Activated CD8-positive, alpha-beta T cell treated with anti-CD3 and anti-CD28 coated beads, Interleukin-2, amount 10 ng/mL, durations not matched to agents 7 days and 5 days (primary cell): ENCODE results near the gene PITPNM1. TPM values are rescaled to one million over a fixed set of nuclear protein-coding genes. Genes with fewer than 3 reads are reported as not detected.

Experiments
- ATAC-seq: fragments of 150-1000 bp; cut with Tn5 transposase; one replicate; pipeline ENCODE4 v1.10.0; 2021; ENCODE audit warnings: moderate library complexity
- CTCF ChIA-PET: fragments of 350-600 bp; sonication (Branson Sonifier 250); formaldehyde crosslinking; loops from one replicate; lab custom pipeline; 2021; ENCODE audit warnings: antibody characterized with exemption; lab: Charles Lee
- POLR2A ChIA-PET: fragments of 350-600 bp; sonication (Branson Sonifier 250); formaldehyde crosslinking; loops from one replicate; lab custom pipeline; 2021; ENCODE audit warnings: antibody characterized with exemption; lab: Charles Lee
- DNase-seq: peaks from one replicate; pipeline ENCODE4 v3.0.0-alpha.2; 2020
- H3K27ac Mint-ChIP-seq: one replicate; pipeline ENCODE4 v1.8.0; 2021; ENCODE audit warnings: mild to moderate bottlenecking, mixed read lengths
- H3K27me3 Mint-ChIP-seq: one replicate; pipeline ENCODE4 v1.8.0; 2021; ENCODE audit warnings: low read depth, mixed read lengths
- H3K36me3 Mint-ChIP-seq: one replicate; pipeline ENCODE4 v1.8.0; 2021; ENCODE audit warnings: low read depth, mixed read lengths
- H3K4me1 Mint-ChIP-seq: one replicate; pipeline ENCODE4 v1.8.0; 2021; ENCODE audit warnings: low read depth, mixed read lengths
- H3K4me3 Mint-ChIP-seq: one replicate; pipeline ENCODE4 v1.8.0; 2021; ENCODE audit warnings: mild to moderate bottlenecking, mixed read lengths
- H3K9me3 Mint-ChIP-seq: one replicate; pipeline ENCODE4 v1.8.0; 2022; ENCODE audit warnings: mixed read lengths; ENCODE audit not compliant: insufficient read depth
- total RNA-seq, 2 experiments: library from RNA; stranded (reverse); gene quantifications; one replicate each; pipeline ENCODE4 v1.2.3, GENCODE V29; 2021

The PITPNM1 gene
- total RNA-seq, 2 experiments from 2014 or later, result 110 to 117 TPM

DNA sequence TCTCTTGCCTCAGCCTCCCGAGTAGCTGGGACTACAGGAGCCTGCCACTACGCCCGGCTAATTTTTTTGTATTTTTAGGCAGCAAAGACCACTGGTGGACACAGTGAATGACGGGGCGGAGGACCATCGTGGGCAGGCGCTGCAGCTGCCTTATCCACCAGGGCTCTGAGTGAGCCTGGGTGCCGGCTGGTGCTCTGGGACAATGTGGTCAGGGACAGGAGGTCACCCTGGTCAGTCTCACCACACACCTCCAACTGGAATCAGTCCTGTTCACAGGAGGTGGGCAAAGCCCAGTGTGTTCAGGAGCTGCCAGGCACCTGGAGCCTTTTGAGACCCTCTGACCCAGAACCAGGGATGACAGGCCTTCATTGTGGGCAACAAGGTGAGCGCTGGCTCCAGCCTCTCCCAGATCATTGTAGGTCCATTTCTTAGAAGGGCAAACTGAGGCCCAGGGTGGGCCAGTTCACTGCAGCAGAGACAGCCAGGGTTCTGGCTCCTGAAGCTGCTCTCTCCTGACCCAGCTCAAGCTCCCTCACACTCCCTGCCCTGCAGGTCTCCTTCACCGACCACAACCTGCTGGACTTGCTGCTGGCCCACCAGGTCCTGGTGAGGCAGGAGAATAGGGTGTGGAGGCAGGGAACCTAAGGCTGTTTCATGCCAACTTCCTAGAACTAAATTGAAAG is 33.8 kb upstream of the PITPNM1 start:
- Mint-ChIP-seq H3K36me3 (peaks cover 5% of the 10 kb centered on the region), H3K27me3 (no peaks in the 10 kb centered on the region), H3K4me1 (no peaks in the 10 kb centered on the region), H3K9me3 (peaks cover 3% of the 10 kb centered on the region), H3K27ac (no peak overlapping the region), H3K4me3 (no peak overlapping the region)
- ATAC-seq, result no peak
- ChIA-PET POLR2A (no interaction called here), CTCF (no interaction called here)
- no peak for DNase-seq

DNA sequence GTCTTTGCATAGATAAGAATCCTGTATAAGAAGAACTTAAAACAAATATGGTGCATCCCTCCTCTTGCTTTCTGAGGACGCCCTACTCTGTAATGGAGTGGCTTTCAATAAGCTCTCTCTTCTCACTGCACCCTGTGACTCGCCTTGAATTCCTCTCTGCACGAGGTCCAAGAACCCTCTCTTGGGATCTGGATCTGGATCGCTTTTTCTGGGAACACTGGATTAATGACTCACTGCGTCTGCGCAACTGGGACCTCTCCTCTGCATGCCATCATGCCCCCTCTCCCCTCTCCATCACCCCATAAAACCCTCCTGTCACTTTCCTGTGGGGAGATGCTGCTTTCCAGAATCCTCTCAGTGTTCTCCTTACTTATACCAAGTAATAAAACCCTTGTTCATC is 33.1 kb upstream of the PITPNM1 start:
- Mint-ChIP-seq H3K27me3 (no peaks in the 10 kb centered on the region), H3K36me3 (peaks cover 5% of the 10 kb centered on the region), H3K9me3 (peaks cover 3% of the 10 kb centered on the region), H3K4me1 (no peaks in the 10 kb centered on the region), H3K27ac (no peak overlapping the region), H3K4me3 (no peak overlapping the region)
- ChIA-PET CTCF (no interaction called here), POLR2A (no interaction called here)
- ATAC-seq, result no peak
- no peak for DNase-seq

DNA sequence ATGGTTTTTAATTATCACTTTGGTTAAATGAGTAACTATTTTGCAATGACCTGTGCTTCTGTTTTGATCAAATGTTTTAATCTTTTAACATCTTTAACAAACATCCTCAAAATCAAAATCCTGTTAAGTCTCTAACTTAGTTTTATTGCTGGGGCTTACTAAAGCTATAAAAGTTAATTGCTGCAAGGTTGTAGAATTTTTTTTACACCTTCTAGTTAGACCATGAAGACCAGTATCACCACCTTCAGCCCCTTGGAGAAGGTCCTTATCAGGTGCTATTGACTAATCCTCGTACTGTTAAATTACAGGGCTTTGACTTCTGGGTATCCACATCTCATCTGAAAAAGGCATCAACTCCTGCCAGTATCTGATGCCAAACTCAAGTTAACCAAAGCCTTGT is 30.4 kb upstream of the PITPNM1 start:
- POLR2A ChIA-PET, result interaction anchor here (1.1 kb wide), 1 partner anchor 43 kb away, joined by 3 read pairs; no protein-coding TSS in a partner anchor

DNA sequence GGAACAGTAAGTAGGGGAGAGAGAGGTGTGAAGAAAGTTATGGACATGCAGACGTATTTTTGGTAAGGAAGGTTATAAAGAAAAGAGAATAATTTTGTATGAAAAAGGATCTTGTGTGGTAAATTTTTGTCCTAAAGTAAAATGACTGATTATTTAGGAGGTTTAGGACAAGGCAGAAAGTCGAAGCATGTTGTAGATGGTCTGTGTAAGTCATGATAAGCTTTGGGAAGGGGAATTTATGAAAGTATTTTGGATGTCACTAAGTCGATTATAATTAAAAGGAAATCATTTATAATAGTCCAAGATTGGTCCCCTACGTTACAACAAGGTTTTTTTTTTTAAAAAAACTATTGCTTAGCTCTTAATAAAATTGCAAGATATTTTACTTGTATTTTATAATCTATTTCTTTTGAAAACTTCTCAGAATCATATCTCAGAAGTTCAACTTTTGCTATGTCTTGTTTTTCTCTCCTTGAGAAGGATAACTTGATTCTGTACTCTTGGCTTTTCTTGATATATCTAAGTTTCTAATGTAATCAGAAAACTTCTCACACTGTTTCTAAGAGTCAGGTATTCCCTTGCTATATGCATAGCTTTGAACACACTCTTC is 29.0 kb upstream of the PITPNM1 start:
- no peak for ATAC-seq
- H3K9me3 Mint-ChIP-seq, result peaks cover 9% of the 10 kb centered on the region
- H3K36me3 Mint-ChIP-seq, result peaks cover 5% of the 10 kb centered on the region
- POLR2A ChIA-PET, result no interaction called here
- no peaks in the 10 kb centered on the region for H3K4me1 Mint-ChIP-seq
- H3K27me3 Mint-ChIP-seq, result peaks cover 3% of the 10 kb centered on the region
- no peak overlapping the region for H3K4me3 Mint-ChIP-seq
- DNase-seq, result no peak
- H3K27ac Mint-ChIP-seq, result no peak overlapping the region
- CTCF ChIA-PET, result no interaction called here

More for the DNA sequence above, 30.4 kb upstream of the PITPNM1 start:
- no peaks in the 10 kb centered on the region for H3K4me1 Mint-ChIP-seq
- H3K4me3 Mint-ChIP-seq, result no peak overlapping the region
- ATAC-seq (no peak), DNase-seq (no peak)
- CTCF ChIA-PET, result no interaction called here
- no peaks in the 10 kb centered on the region for H3K27me3 Mint-ChIP-seq
- no peak overlapping the region for H3K27ac Mint-ChIP-seq
- peaks cover 5% of the 10 kb centered on the region for H3K36me3 Mint-ChIP-seq
- peaks cover 9% of the 10 kb centered on the region for H3K9me3 Mint-ChIP-seq

DNA sequence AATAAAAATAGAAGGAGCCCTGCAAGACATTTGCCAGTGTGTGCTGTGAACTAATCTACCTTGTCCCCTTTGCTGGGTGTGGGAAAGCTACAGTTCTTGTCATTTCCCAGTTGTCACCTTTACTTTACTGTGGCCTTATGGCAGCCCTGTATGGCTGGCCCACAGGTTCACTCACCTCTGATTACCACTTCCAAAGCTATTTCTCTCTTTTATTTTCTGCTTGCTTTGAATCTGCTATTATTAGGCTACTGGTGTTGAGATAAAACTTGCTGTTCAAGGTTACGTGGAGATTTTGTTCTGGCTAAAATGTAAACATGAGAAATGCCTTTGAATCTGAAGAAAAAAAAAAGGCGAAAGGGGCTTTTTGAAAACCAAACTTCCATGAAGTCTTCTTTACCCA is 27.7 kb upstream of the PITPNM1 start:
- no peak overlapping the region for H3K4me3 Mint-ChIP-seq
- DNase-seq, result no peak
- no peak for ATAC-seq
- H3K27me3 Mint-ChIP-seq, result peaks cover 4% of the 10 kb centered on the region
- H3K4me1 Mint-ChIP-seq, result no peaks in the 10 kb centered on the region
- ChIA-PET CTCF (no interaction called here), POLR2A (no interaction called here)
- H3K27ac Mint-ChIP-seq, result no peak overlapping the region
- peaks cover 9% of the 10 kb centered on the region for H3K9me3 Mint-ChIP-seq
- peaks cover 5% of the 10 kb centered on the region for H3K36me3 Mint-ChIP-seq

DNA sequence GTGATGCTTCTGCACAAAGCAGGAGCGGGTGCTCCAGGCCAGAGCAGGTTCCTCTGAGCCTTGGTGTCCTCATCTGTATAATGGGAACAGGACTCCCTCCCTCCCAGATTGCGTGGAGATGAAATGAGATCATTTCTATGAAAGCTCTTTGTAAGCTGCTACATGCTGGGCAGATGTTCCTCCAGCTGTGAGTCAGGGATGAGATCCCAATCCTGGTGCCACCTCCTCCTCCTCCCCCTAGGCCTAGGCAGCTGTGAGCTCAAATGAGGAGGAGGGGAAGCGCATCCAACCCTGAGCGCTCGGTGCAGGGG is 25.1 kb upstream of the PITPNM1 start:
- Mint-ChIP-seq H3K4me3 (no peak overlapping the region), H3K36me3 (peaks cover 5% of the 10 kb centered on the region), H3K9me3 (peaks cover 9% of the 10 kb centered on the region), H3K4me1 (no peaks in the 10 kb centered on the region), H3K27me3 (peaks cover 12% of the 10 kb centered on the region), H3K27ac (no peak overlapping the region)
- POLR2A ChIA-PET, result no interaction called here
- no peak for ATAC-seq
- no peak for DNase-seq
- CTCF ChIA-PET, result no interaction called here

DNA sequence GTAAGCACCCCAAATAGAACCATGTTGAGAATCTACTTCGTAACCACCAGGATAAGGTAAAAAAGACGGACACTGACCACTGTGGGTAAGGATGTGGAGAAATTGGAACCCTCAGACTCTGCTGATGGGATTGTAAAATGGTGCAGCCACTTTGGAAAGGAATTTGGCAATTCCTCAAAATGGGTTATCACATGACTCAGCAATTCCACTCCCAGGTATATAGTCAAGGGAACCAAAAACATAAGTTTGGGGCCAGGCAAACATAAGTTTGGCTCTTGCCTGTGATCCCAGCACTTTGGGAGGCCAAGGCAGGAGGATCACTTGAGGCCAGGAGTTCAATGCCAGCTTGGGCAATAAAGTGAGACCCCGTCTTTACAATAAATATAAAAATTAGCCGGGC is 23.2 kb upstream of the PITPNM1 start:
- POLR2A ChIA-PET, result no interaction called here
- no peak overlapping the region for H3K4me3 Mint-ChIP-seq
- no peak for DNase-seq
- no peak overlapping the region for H3K27ac Mint-ChIP-seq
- no peaks in the 10 kb centered on the region for H3K4me1 Mint-ChIP-seq
- no peaks in the 10 kb centered on the region for H3K36me3 Mint-ChIP-seq
- no peak for ATAC-seq
- peaks cover 12% of the 10 kb centered on the region for H3K27me3 Mint-ChIP-seq
- CTCF ChIA-PET, result no interaction called here
- peaks cover 6% of the 10 kb centered on the region for H3K9me3 Mint-ChIP-seq

DNA sequence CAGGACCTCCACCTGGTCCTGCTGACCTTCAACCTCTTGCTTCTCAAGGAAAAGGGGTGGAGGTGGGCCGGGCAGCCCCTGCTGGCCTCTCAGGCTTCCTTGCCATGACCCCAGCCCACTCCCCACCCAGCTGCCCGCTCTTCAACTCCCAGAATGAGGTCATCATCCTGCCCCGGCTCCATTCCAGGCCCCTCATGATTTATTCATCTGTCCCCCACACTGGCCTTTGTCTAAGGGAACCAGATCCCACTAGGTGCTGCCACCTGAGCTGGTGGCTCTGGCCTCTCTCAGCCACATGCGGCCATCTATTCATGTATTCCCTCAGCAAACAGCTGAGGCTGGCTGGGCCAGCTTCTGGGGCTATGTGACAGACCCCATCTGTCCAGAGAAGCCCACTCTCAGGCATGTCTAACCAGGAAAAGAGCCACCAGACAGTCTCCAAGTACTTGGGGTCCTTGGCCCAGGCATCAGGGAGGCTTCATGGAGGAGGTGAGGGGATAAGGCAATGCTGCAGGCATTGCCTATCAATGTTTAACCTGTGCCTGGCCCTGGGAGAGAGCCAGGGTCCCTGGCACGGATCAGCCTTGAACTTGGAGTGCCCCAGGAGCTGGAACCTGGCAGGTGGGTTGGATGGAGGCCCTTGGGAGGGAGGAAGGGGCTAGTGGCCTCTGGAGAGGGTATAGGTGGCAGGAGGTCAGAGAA is 20.3 kb upstream of the PITPNM1 start:
- Mint-ChIP-seq H3K36me3 (no peaks in the 10 kb centered on the region), H3K4me1 (no peaks in the 10 kb centered on the region), H3K4me3 (no peak overlapping the region), H3K27me3 (peaks cover 12% of the 10 kb centered on the region), H3K27ac (no peak overlapping the region), H3K9me3 (no peaks in the 10 kb centered on the region)
- POLR2A ChIA-PET, result no interaction called here
- CTCF ChIA-PET, result no interaction called here
- ATAC-seq (no peak), DNase-seq (no peak)

DNA sequence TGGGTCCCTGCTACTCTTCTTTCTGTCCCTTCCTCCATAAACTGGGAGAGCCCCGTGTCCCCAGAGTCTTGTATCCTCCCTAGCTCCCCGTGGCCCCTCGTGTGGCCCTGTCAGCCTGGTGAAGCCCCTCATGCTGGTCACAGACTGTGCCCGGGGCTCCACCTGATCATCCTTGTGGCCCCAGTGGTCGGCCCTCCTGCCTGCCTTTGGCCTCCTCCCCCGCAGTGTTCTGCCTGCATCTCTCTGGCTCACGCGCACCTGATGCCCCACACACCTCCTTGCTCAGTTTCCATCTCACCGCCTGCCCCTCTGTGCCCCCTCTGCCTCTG is 19.3 kb upstream of the PITPNM1 start:
- DNase-seq, result no peak
- no peaks in the 10 kb centered on the region for H3K36me3 Mint-ChIP-seq
- H3K4me3 Mint-ChIP-seq, result no peak overlapping the region
- CTCF ChIA-PET, result no interaction called here
- POLR2A ChIA-PET, result no interaction called here
- no peaks in the 10 kb centered on the region for H3K4me1 Mint-ChIP-seq
- ATAC-seq, result no peak
- H3K9me3 Mint-ChIP-seq, result no peaks in the 10 kb centered on the region
- H3K27ac Mint-ChIP-seq, result no peak overlapping the region
- H3K27me3 Mint-ChIP-seq, result peaks cover 12% of the 10 kb centered on the region

DNA sequence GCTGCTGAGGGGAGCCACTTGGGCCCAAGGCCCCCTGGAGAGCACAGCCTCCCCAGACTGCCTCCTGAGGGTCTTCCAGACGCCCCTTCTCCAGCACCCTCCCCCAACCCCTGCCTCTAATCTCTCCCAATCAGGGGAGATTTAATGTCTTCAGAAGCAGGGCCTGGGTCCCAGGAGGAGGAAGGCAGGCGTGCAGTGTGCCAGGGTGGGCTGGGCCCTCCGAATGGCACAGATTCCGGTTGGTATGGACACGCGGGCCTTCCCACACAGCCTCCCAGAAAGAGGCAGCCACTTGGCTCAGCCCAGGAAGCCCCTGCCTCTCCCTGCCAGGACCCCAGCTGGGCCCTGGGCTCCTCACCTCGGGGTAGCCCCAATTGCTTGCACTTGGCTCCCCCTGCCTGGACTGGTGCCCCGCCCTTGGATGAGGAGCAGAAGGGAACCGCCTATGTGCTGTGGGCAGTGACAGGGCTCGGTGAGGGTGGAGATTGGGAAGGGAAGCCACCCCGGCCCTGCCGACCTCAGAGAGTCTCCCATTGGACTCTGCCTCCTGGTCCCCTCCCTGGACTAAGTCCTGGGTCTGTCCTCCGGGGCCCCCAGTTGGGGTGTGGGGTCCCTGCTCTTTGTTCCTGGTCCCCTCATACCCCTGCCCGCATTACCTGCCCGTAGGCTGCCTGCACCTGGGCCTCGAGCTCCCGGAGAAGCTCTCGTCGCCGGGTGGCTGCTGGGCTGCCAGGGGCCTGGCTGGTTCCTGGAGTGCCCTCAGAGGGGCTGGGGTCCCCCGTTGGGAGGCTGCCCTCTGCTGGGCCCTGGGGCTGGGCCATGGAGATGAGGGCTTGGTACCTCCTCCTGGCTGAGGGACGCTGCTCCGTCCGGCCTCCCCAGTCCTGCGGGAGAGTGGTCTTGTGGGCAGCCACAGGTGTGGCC is 18.7 kb upstream of the PITPNM1 start:
- no peak for DNase-seq

DNA sequence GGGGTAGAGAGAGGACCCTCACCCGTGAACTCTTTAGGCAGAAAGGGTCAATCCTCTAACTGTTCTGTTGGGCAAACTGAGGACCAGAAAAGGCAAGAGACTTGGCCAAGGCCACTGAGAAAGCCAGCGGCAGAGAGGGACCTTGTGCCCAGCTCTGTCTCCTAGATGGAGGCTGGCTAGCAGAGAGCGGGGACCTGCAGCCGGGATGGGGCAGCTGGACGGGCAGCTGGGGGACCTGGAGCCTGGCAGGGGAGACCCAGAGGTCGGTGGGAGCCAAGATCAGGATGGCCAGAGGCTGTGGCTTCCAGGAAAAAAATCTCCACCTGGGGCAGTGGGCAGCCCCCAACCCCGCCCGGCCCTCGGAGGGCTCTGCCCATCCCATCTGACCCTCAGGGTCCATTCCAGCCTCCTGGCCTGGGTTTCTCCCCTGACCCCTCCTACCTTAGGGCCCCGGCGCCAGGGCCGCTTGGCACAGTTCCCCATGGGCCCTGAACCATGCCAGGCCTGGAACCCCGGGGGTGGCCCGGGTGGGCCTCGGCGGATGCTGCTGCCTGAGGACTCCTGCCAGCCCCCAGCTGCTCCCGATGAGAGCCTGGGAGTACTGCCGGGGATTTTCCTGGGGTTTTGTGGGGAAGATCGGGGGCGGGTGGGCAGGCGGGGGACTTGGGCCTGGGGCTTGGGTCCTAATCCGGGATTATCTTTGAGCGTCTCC is 17.8 kb upstream of the PITPNM1 start, which contains the start of gene CABP2:
Gene CABP2 (minus strand): TSS at position 603 of the 712 bp plus-strand sequence. CDS start 120 bp downstream, at position 483.
- no peaks in the 10 kb centered on the region for H3K36me3 Mint-ChIP-seq
- H3K9me3 Mint-ChIP-seq, result no peaks in the 10 kb centered on the region
- ChIA-PET POLR2A (no interaction called here), CTCF (no interaction called here)
- peaks cover 8% of the 10 kb centered on the region for H3K27me3 Mint-ChIP-seq
- no peak within 1 kb of the TSS for H3K27ac Mint-ChIP-seq
- ATAC-seq, result no peak
- DNase-seq, result no peak
- no peaks in the 10 kb centered on the region for H3K4me1 Mint-ChIP-seq
- H3K4me3 Mint-ChIP-seq, result no peak within 1 kb of the TSS

More for the DNA sequence above, 18.7 kb upstream of the PITPNM1 start:
- H3K27me3 Mint-ChIP-seq, result peaks cover 8% of the 10 kb centered on the region
- ChIA-PET POLR2A (no interaction called here), CTCF (no interaction called here)
- no peak for ATAC-seq
- no peaks in the 10 kb centered on the region for H3K9me3 Mint-ChIP-seq
- H3K4me1 Mint-ChIP-seq, result no peaks in the 10 kb centered on the region
- H3K27ac Mint-ChIP-seq, result no peak overlapping the region
- no peaks in the 10 kb centered on the region for H3K36me3 Mint-ChIP-seq
- no peak overlapping the region for H3K4me3 Mint-ChIP-seq
